Type B pancreatic cell (in vitro differentiated cells): ENCODE measurements around the gene SULT2B1. TPM values are rescaled to one million over a fixed set of nuclear protein-coding genes. Genes with fewer than 3 reads are reported as not detected.
A peak's percentile ranks its signal among the peaks of the same experiment; 100 is the strongest.

ENCODE experiments used
- DNase-seq: peaks from one replicate; pipeline ENCODE4 v3.0.0; 2021; ENCODE audit warnings: mixed read lengths; ENCODE audit not compliant: unreplicated experiment; ENCODE audit errors: extremely low spot score
- H3K27ac Mint-ChIP-seq: 2 replicates; pipeline ENCODE4 v1.8.0; 2021; ENCODE audit warnings: mild to moderate bottlenecking, mixed read lengths
- H3K27me3 Mint-ChIP-seq: 2 replicates; pipeline ENCODE4 v1.8.0; 2021; ENCODE audit warnings: mixed read lengths
- H3K36me3 Mint-ChIP-seq: 2 replicates; pipeline ENCODE4 v1.8.0; 2021; ENCODE audit warnings: mixed read lengths
- H3K4me1 Mint-ChIP-seq: one replicate; pipeline ENCODE4 v1.8.0; 2021; ENCODE audit warnings: mixed read lengths; ENCODE audit not compliant: unreplicated experiment
- H3K4me3 Mint-ChIP-seq: 2 replicates; pipeline ENCODE4 v1.8.0; 2021; ENCODE audit warnings: mild to moderate bottlenecking, mixed read lengths
- H3K9me3 Mint-ChIP-seq: 2 replicates; pipeline ENCODE4 v1.8.0; 2021; ENCODE audit warnings: mixed read lengths
- total RNA-seq: library from RNA; stranded (reverse); gene quantifications from 2 replicates; pipeline ENCODE4 v1.2.1, GENCODE V29; 2021; ENCODE audit warnings: low replicate concordance
- TF ChIP-seq, protein P1 (sequence below): fragments of 200-600 bp; sonication (generic); conservative IDR thresholded peaks from 2 replicates; pipeline ENCODE4 v1.5.0; 2021; ENCODE audit warnings: antibody characterized with exemption, mild to moderate bottlenecking

The SULT2B1 gene
- total RNA-seq, 1 donor from 2014 or later, result 0.77 TPM

DNA sequence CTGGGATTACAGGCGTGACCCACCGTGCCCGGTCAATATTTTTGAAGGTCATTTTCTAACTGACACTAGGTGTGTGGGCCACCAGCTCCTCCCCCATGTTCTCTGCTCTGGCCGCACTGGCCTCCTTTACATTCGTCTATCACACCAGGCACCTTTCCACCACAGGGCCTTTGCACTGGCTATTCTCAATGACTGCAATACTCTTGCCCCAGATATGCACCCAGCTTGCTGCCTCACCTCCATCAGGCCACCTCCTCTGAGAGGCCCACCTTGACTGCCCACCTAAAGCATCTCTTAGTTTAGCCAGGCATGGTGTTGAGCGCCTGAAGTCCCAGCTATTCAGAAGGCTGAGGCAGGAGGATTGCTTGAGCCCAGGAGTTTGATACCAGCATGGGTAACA is 10.2 kb upstream of the SULT2B1 start:
- Mint-ChIP-seq H3K4me1 (peaks cover 9% of the 10 kb centered on the region), H3K27ac (no peak overlapping the region), H3K27me3 (no peaks in the 10 kb centered on the region), H3K36me3 (no peaks in the 10 kb centered on the region), H3K4me3 (no peak overlapping the region), H3K9me3 (no peaks in the 10 kb centered on the region)
- TF ChIP-seq, protein P1, sequence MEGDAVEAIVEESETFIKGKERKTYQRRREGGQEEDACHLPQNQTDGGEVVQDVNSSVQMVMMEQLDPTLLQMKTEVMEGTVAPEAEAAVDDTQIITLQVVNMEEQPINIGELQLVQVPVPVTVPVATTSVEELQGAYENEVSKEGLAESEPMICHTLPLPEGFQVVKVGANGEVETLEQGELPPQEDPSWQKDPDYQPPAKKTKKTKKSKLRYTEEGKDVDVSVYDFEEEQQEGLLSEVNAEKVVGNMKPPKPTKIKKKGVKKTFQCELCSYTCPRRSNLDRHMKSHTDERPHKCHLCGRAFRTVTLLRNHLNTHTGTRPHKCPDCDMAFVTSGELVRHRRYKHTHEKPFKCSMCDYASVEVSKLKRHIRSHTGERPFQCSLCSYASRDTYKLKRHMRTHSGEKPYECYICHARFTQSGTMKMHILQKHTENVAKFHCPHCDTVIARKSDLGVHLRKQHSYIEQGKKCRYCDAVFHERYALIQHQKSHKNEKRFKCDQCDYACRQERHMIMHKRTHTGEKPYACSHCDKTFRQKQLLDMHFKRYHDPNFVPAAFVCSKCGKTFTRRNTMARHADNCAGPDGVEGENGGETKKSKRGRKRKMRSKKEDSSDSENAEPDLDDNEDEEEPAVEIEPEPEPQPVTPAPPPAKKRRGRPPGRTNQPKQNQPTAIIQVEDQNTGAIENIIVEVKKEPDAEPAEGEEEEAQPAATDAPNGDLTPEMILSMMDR, result no peak
- DNase-seq, result no peak

DNA sequence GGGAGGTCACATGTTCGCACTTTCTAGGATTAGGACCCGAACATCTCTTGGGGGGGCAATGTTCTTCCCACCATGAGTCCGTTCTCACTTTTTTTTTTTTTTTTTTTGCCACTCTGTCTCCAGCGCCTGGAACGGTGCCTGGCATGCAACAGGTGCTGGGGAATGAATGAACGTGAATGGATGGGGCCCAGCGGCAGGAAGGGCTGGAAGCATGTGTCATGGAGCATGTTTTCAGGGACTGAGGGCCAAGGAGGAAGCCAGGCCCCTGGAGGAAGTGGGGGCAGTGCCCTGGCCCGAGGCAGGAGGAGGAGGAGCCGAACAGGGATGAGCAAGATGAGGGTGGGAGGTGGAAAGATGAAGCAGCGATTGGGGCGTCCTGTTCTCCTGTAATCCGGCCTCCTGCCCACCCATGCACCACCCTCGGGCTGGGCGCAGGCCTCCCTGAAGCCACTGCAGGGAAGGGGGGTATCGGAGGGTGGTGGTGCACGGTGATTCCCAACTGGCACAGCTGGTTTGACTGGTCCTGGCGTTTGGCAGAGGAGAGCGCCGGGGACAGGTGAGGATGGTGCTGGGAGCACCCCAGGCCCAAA is 8.8 kb upstream of the SULT2B1 start:
- Mint-ChIP-seq H3K9me3 (no peaks in the 10 kb centered on the region), H3K27ac (peak overlapping the region; percentile 81), H3K27me3 (no peaks in the 10 kb centered on the region), H3K4me3 (peak overlapping the region; percentile 51), H3K4me1 (peaks cover 9% of the 10 kb centered on the region), H3K36me3 (no peaks in the 10 kb centered on the region)
- no peak for DNase-seq
- TF ChIP-seq, protein P1, result no peak

DNA sequence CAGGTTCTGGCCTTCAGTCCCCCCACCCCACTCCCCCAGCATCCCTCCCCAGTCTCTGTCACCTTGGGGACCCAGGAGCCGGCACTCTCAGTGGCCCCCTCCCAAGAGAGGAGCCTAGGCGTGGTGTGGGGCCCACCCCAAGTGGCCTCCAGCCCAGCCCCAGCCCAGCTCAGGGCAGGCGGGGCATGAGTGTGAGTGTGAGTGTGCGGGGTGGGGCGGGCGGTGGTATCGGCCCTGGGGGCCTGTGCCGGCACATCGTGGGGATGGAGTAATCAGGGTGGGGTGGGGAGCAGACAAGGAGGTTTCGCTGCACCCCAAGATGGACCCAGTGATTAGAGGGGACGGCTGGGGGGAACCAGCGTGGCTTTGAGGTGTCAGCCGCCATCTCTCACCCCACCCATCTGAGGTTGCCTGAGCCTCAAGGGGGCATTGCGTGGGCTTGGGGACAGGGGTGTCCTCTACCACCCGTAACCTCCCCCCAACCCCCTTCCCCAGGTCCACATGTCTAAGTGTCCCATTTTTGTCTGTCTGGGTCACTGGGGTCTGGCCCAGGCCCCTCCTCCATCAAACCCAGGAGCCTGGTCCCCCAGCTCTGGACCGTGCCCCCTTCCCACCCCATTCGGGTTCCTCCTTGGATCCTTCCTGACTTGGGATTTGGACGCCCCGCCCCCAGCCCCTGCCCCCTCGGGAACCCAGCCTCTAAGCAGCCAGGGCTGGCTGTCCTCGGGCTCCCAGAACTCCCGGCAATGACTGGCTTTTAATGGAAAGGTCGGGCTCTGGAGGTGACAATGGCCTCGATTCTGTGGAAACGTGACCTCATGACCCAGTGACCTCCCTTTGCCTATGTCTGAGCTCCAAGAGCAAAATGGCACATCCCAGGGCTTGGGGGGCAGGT is 6.9 kb upstream of the SULT2B1 start:
- H3K9me3 Mint-ChIP-seq, result no peaks in the 10 kb centered on the region
- DNase-seq, result no peak
- H3K27ac Mint-ChIP-seq, result no peak overlapping the region
- TF ChIP-seq, protein P1, result no peak
- no peak overlapping the region for H3K4me3 Mint-ChIP-seq
- no peaks in the 10 kb centered on the region for H3K27me3 Mint-ChIP-seq
- peaks cover 8% of the 10 kb centered on the region for H3K4me1 Mint-ChIP-seq
- H3K36me3 Mint-ChIP-seq, result no peaks in the 10 kb centered on the region

DNA sequence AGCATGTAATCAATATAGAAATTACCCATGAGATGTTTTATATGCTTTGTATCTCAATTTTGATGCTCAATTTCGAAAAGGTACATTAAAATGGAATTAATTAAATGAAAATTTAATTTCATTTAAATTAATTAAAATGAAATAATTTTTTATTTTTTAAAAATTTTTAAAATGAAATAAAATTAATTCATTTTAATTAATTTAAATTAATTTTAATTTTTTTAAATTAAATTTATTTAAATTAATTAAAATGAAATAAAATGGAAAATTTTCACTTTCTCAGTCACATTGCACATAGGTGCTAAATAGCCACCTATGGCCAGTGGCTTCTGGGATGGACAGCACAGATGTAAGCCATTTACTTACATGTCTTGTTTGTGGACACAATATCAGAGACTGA is 4.2 kb upstream of the SULT2B1 start:
- Mint-ChIP-seq H3K9me3 (no peaks in the 10 kb centered on the region), H3K4me1 (peaks cover 4% of the 10 kb centered on the region), H3K4me3 (no peak overlapping the region), H3K36me3 (no peaks in the 10 kb centered on the region), H3K27ac (no peak overlapping the region), H3K27me3 (no peaks in the 10 kb centered on the region)
- TF ChIP-seq, protein P1, result no peak
- no peak for DNase-seq

DNA sequence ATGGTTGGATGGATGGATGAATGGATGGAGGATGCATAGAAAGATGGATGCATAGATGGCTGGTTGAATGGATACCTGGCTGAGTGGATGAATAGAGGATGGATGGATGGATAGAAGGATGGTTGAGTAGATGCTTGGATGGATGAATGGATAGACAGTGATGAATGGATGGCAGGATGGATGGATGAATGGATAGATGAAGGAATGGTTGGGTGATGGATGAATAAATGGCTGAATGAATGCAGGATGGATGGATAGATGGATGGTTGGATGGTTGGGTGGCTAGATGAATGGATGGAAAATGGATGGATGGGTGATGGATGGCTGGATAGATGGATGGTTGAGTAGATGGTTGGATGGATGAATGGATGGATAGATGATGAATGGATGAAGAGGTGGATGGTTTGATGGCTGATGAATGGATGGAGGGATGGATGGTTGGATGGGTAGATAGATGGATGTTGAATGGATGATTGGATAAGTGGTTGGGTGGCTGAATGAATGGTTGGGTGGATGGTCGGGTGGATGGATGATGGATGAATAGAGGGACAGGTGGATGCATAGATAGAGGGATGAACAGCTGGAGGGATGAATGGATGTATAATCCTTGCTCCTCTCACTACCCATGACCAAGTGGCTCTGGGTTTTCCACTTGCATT is 3.6 kb upstream of the SULT2B1 start:
- H3K27me3 Mint-ChIP-seq, result no peaks in the 10 kb centered on the region
- no peaks in the 10 kb centered on the region for H3K36me3 Mint-ChIP-seq
- H3K27ac Mint-ChIP-seq, result no peak overlapping the region
- TF ChIP-seq, protein P1, result no peak
- H3K4me3 Mint-ChIP-seq, result no peak overlapping the region
- no peak for DNase-seq
- no peaks in the 10 kb centered on the region for H3K9me3 Mint-ChIP-seq
- H3K4me1 Mint-ChIP-seq, result no peaks in the 10 kb centered on the region
